NCI-H187 treated with DMSO at 0.1 percent for 48 hours (cell line): ENCODE data around the gene APBA2.

ENCODE experiments used
- DNase-seq: peaks from one replicate; lab custom pipeline; 2025; lab: John Stamatoyannopoulos, UW

APBA2 gene

DNA sequence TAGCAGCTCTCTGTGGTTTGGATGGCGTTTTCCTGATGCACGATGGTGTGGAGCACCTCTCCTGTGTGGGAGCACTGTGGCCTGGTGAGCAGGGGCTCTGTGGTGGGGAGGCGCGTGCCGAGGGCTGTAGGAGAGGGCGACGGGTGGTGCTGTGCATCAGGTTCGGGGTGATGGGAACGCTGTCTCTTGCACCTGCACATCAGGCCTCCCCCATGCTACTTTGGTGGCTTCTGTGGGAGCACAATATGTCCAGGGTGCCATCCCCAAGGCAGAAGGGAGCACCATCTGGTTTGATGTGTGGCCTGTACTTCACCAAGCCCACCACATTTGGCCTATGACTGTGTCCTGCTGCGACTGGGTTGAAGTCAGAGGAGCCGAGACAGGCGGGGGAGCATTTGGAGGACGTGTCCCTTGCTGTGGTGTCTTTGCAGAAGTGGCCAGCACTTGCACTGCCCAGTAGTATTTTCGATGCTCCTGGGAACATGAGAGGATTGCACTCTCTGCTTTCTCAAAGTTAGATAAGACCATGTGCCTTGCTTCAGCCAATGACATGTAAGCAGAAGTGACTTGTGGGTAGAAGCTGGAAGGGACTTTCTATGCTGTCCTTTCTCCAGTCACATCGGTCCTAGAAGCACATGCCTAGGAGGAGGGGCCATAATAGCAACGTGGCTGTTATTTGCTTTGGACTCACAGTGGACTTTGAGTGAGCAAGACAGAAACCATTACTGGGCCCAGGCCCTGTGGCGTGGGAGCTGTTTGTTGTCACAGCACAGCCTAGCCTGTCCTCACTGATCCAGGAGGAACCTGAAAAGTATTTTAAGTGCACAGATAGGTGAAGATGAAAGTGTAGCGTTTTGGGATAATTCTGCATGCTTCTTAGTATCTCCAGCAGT lies 72.1 kb downstream of the APBA2 start:
- no peak for DNase-seq

DNA sequence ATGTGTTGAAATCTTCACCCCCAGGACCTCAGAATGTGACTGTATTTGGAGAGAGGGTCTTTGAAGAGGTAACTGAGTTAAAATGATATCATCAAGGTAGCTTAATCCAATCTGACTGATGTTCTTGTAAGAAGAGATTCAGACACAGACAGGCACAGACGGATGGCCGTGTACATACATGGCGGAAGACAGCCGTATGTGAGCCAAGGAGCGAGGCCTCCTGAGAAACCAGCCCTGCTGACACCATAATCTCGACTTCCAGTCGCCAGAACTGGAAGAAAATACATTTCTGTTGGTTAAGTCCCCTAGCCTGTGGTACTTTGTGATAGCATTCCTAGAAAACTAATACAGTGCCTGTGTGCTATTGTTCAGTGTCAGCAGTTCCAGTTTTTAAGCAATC lies 73.6 kb downstream of the APBA2 start:
- DNase-seq = no peak

DNA sequence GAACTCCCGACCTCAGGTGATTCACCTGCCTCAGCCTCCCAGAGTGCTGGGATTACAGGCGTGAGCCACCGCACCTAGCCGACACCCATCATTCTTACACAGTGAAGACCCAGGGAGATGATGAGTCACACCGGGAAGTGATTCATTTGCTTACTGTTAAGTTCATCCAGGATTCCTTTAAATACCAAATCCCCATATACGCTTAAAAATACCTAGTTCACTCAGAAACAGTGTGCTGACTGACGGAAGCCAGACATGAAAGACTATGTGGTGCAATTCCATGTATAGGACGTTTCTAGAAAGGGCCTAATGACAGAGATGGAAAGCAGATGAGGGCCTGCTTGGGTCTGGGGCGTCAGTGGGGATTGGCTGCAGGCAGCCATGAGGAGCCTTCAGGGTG lies 75.2 kb downstream of the APBA2 start:
- no peak for DNase-seq

DNA sequence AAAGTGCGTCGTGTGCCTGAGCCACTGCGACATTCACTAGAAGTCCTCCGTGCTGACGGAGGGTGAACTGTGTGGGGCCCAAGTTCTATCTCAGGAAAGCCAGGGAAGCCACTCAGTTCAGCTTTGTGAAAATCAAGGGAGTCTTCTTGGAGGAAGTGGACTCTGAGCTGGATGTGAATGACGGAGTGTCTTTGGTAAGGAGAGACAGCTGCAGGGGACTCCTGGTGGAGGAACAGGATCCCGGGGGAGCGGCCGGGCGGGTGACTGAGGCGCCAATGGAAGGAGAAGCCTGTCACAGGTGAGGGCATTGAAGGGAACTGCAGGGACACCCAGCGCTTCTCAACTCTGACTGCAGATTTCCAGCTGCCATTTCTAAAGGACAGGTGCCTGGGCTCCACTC lies 75.6 kb downstream of the APBA2 start:
- DNase-seq = no peak

- no peak for DNase-seq
Observed at GRCh38 chr15:28962851-28963710, 77.3 kb downstream of the APBA2 start.

GRCh38 chr15:28963711-28964081 lies 77.9 kb downstream of the APBA2 start:
- no peak for DNase-seq

DNA sequence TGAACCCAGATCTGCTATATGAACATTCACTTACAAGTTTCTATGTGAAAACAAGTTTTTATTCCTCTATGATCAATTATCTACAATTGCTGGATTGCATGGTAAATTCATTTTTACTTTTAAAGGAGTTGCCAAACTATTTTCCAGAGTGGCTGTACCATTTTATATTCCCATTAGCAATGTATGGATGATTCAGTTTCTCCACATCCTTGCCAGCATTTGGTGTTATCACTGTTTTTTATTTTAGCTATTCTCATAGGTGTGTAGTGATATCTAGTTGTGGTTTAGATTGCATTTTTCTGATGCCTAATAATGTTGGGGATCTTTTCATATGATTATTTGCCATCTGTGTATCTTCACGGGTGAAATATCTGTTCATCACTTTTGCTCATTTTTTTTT lies 78.3 kb downstream of the APBA2 start:
- DNase-seq = no peak

GRCh38 chr15:28967066-28967465 lies 81.3 kb downstream of the APBA2 start:
- DNase-seq = no peak

DNA sequence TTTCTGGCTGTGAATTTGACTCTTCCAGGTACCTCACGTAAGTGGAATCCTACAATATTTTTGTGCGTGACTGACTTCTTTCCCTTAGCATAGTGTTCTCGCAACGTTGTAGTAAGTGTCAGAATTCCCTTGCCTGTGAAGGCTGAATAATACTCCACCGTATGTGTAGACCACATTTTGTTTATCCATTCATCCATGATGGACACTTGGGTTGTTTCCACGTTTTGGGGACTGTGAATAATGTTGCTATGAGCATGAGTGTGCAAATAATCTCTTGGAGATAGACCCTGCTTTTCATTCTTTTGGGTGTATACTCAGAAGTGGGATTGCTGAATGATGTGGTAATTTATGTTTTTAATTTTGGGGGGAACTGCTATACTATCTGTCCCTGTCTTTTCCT lies 82.2 kb downstream of the APBA2 start:
- no peak for DNase-seq

GRCh38 chr15:28969511-28970085 lies 83.8 kb downstream of the APBA2 start:
- no peak for DNase-seq

DNA sequence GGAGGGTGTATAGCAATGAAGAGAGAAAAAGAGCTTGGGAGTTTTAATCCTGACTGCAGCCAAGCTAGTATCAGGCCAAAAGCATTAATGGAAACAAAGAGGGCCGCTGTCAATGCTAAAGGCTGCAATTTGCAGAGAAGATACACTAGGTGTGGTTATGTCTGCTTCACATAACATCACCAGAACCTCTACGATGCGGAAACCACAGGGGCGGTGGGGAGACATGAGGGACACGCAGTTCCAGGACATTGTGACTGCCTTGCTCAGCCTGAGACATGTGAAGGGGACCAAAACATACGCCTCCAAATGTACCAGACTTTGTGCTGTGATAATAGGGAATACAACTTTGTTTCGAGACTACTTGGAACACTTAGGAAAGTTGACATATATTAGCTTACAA lies 88.4 kb downstream of the APBA2 start:
- no peak for DNase-seq

DNA sequence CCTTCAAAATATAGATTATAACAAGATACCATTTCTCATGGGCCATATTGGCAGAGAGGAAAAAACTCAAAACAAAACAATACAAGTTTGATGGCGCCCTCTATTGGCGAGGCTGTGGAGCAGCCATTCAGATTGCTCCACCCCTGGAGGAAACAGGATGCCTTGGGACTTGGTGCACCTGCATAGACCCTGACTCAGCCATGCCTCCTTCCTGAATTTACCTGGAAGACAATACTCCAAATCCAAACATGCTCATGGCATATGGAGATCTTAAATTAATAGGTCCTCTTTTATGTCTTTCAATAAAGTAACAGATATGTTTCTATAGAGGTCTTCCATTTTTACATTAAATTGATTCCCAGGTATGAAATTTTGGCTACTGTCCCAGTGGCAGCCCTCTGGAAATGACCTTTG lies 90.0 kb downstream of the APBA2 start:
- DNase-seq = no peak

GRCh38 chr15:28977377-28978010 lies 91.7 kb downstream of the APBA2 start:
- no peak for DNase-seq

- DNase-seq = no peak
Observed at GRCh38 chr15:28978011-28978378, 92.2 kb downstream of the APBA2 start.

DNA sequence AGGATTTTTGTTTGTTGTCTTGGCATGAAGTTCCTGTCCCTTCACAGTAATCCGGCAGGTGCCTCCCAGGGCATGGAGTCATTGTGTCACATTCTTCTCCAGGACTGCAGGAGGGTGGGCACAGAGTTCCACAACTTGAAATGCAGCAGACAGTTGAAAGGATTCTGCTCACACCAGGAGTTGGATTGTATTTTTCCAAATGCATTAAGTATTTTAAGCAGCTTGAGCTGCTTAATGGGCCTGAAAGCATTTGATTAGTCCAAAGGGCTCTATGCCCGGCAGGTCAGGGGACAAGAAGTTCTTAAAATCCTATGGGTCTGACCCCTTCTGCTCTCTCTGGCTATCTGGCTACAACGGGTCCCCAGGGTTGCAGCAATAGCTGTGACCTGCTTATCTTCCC lies 92.9 kb downstream of the APBA2 start:
- DNase-seq = no peak

- no peak for DNase-seq
Observed at GRCh38 chr15:28979208-28979841, 93.6 kb downstream of the APBA2 start.

- DNase-seq = no peak
Observed at GRCh38 chr15:28980709-28981350, 95.1 kb downstream of the APBA2 start.

DNA sequence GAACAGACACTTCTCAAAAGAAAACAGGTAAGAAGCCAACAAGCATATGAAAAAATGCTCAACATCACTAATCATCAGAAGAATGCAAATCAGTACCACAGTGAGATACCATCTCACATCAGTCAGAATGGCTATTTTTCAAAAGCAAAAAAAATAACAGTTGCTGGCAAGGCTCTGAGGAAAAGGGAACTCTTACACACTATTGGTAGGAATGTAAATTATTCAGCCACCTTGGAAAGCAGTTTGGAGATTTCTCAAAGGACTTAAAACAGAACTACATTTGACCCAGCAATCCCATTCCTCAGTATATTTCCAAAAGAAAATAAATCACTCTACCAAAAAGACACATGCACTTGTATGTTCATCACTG lies 95.6 kb downstream of the APBA2 start:
- DNase-seq = no peak

DNA sequence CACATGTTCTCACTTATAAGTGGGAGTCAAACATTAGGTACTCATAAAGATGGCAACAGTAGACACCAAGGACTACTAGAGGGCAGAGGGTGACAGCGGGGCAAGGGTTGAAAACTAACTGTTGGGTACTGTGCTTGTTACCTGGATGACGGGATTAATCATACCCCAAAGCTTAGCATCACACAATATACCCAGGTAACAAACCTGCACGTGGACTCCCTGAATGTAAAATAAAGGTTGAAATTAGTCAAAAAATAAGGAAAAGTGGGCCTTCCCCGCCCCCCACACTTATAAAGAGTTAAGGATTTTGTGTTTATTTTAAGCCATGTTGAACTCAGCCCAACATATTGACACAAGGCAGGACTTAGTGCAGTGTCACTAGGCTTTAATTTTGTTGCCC lies 96.1 kb downstream of the APBA2 start:
- DNase-seq = no peak

DNA sequence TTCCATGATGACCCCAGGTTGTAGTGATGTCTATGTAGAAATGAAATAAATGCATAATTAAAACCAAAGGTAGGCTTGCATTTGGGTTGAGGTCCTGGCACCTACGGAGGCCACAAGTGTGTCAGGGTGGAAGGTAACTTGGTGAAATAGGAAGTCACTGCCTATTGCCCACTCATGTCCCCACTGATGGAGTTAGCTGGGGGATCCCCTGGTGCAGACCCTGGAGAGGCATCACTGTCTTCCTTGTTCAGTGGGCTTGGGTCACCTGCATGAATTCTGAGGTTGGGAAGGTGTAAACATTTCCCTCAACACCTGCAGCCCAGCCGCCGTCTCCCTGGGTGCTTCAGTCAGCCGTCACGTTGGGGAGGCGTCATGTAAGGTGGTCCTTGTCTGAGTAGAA lies 97.1 kb downstream of the APBA2 start:
- DNase-seq = no peak
